Thoracic aorta (tissue), 2 donors: ENCODE results near the gene SKAP1. TPM values are rescaled to one million over a fixed set of nuclear protein-coding genes. Genes with fewer than 3 reads are reported as not detected.

Experiments used
- ATAC-seq: fragments of 150-250 bp; one replicate; pipeline ENCODE4 v1.8.0; 2017; ENCODE audit warnings: low read depth; ENCODE audit not compliant: insufficient number of reproducible peaks, low FRiP score
- DNase-seq: peaks from one replicate; pipeline ENCODE4 v3.0.0-alpha.2; 2020; ENCODE audit warnings: low spot score
- H3K27ac ChIP-seq, 2 donors: fragments of 200-600 bp; sonication (generic); 1 replicate in 1 of 2; 2 replicates in 1 of 2; pipeline ENCODE4 v1.5.1; 2016; ENCODE audit warnings: mild to moderate bottlenecking in 2 of 2, moderate library complexity in 2 of 2
- H3K27me3 ChIP-seq: fragments of 200-600 bp; sonication (generic); replicated peaks from 2 replicates; pipeline ENCODE4 v1.6.0; 2016; ENCODE audit warnings: mild to moderate bottlenecking; ENCODE audit not compliant: insufficient read depth
- H3K36me3 ChIP-seq: fragments of 200-600 bp; sonication (generic); one replicate; pipeline ENCODE4 v1.5.1; 2016
- H3K4me1 ChIP-seq, 2 donors: fragments of 200-600 bp; sonication (generic); 1 replicate in 1 of 2; 2 replicates in 1 of 2; pipeline versions ENCODE4 v1.5.1 to v1.6.0; 2016; ENCODE audit warnings: low read depth in 2 of 2, mild to moderate bottlenecking in 1 of 2; ENCODE audit not compliant: control insufficient read depth in 1 of 2
- H3K4me3 ChIP-seq: fragments of 200-600 bp; sonication (generic); 2 replicates; pipeline ENCODE4 v1.5.1; 2016; ENCODE audit warnings: mild to moderate bottlenecking
- H3K9me3 ChIP-seq: fragments of 200-600 bp; sonication (generic); 2 replicates; pipeline ENCODE4 v1.5.1; 2016
- total RNA-seq, 2 donors: library from RNA; depleted of rRNA; stranded (reverse); fragments of >200 nt; gene quantifications; one replicate each; pipeline versions ENCODE4 v1.1.0 to v1.2.3, GENCODE V29; 2016
- TF ChIP-seq, protein P1 (sequence below): fragments of 200-600 bp; sonication (generic); IDR thresholded peaks from one replicate; pipeline ENCODE4 v1.5.1; 2019; ENCODE audit warnings: antibody characterized with exemption

Gene SKAP1
- total RNA-seq, 2 donors from 2014 or later: 2.6 TPM; not detected in 1

DNA sequence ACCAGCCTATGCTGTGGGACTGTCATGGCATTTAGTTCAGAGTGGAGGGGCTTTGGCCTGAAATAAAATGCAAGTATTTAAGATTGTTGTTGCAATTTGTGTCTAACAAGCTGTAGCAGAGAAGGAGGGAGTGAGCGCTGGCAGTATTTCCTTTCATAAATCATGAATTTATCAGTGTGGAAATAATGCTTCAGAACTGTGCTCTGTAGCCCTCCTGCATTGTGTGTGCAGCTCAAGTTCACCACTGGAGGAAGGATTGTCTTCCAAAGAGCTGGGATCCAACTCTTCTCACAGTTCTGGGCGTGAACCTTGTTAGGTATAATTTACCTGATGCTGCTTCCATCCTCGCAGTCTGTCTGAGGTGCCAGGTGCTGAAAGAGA is 307.4 kb downstream of the SKAP1 start:
- ATAC-seq (no peak), DNase-seq (no peak)
- TF ChIP-seq, protein P1, sequence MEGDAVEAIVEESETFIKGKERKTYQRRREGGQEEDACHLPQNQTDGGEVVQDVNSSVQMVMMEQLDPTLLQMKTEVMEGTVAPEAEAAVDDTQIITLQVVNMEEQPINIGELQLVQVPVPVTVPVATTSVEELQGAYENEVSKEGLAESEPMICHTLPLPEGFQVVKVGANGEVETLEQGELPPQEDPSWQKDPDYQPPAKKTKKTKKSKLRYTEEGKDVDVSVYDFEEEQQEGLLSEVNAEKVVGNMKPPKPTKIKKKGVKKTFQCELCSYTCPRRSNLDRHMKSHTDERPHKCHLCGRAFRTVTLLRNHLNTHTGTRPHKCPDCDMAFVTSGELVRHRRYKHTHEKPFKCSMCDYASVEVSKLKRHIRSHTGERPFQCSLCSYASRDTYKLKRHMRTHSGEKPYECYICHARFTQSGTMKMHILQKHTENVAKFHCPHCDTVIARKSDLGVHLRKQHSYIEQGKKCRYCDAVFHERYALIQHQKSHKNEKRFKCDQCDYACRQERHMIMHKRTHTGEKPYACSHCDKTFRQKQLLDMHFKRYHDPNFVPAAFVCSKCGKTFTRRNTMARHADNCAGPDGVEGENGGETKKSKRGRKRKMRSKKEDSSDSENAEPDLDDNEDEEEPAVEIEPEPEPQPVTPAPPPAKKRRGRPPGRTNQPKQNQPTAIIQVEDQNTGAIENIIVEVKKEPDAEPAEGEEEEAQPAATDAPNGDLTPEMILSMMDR: no peak
- no peak overlapping the region for H3K27ac ChIP-seq
- H3K27me3 ChIP-seq: no peaks in the 10 kb centered on the region
- H3K4me3 ChIP-seq: no peak overlapping the region
- peaks cover 45% of the 10 kb centered on the region for H3K36me3 ChIP-seq
- H3K9me3 ChIP-seq: no peaks in the 10 kb centered on the region
- no peaks in the 10 kb centered on the region for H3K4me1 ChIP-seq

DNA sequence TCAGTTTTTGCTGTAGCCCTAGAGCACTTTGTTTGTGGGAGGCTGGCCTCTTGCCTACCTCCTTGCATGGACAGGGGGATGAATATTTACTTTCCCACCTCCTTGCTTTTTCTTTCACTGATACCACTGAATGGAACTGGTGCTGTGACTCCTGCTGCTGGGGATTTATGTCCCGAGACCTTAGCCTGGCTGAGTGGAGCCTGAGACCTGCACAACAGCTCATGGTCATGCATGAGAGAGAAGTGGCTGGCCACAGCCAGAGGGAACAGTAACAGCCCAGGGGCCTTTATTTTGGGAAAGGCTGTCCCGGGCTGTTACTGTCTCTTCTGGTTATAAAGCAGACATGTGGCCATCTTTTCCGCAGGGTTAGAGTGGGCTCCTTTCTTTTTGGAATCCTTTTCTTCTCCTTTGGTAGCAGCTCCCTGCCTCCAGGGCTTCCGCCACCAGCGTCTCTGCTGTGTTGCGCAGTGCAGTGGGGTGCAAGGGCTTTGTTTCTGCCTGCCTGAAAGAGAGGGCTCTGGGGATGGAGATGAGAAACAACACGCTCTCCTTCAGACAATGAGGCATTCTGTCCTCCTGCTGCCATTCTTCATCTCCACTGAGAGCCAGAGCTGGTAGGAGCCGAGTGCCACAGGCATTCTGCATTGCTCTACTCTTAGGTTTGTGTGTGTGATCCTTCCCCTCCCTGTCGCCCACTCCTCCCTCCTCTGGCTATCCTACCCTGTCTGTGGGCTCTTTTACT is 307.9 kb downstream of the SKAP1 start:
- Histone ChIP-seq H3K4me3 (no peak overlapping the region), H3K9me3 (no peaks in the 10 kb centered on the region), H3K4me1 (no peaks in the 10 kb centered on the region), H3K27me3 (no peaks in the 10 kb centered on the region), H3K36me3 (peaks cover 49% of the 10 kb centered on the region), H3K27ac (no peak overlapping the region)
- ATAC-seq: no peak
- TF ChIP-seq, protein P1: no peak
- DNase-seq: no peak

DNA sequence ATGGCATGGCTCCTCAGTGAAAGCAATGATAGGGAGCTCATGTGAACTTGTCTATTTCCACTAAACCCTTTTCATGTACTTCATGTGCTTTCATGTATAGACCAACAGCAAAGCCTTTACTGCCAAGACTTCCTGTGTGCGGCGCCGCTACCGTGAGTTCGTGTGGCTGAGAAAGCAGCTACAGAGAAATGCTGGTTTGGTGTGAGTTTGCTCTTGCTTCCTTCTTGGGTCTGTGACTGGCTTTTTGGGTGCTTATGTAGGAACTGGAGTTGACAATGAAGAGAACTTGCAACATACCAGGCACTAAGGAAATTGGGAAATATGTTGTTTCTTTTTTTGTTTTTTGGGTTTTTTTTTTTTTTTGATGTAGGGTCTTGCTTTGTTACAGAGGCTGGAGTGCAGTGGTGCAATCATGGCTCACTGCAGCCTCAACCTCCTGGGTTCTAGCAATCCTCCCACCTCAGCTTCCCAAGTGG is 316.8 kb downstream of the SKAP1 start:
- Histone ChIP-seq H3K4me1 (peaks cover 6 to 24% of the 10 kb centered on the region in 2 donors), H3K9me3 (no peaks in the 10 kb centered on the region), H3K4me3 (no peak overlapping the region), H3K36me3 (peaks cover 23% of the 10 kb centered on the region), H3K27me3 (no peaks in the 10 kb centered on the region), H3K27ac (no peak overlapping the region)
- TF ChIP-seq, protein P1: no peak
- DNase-seq (no peak), ATAC-seq (no peak)

DNA sequence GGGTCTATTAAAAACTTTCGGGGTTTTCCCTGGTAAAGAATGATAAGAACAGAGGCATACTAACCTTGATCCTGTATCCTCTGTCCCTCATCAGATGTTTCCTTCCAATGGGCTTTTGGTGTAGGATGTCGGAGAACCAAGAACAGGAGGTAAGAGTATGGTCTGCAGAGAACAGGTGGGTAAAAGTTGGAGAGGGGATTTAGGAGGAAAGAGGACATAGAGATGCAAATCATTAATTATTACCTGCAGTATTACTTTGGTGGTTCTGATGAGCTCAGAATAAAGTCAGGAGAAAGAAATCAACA is 318.1 kb downstream of the SKAP1 start:
- TF ChIP-seq, protein P1: no peak
- ATAC-seq (no peak), DNase-seq (no peak)
- H3K36me3 ChIP-seq: peaks cover 12% of the 10 kb centered on the region
- H3K4me1 ChIP-seq: peaks cover 6 to 28% of the 10 kb centered on the region in 2 donors
- no peak overlapping the region for H3K27ac ChIP-seq
- H3K27me3 ChIP-seq: no peaks in the 10 kb centered on the region
- H3K4me3 ChIP-seq: no peak overlapping the region
- H3K9me3 ChIP-seq: no peaks in the 10 kb centered on the region

DNA sequence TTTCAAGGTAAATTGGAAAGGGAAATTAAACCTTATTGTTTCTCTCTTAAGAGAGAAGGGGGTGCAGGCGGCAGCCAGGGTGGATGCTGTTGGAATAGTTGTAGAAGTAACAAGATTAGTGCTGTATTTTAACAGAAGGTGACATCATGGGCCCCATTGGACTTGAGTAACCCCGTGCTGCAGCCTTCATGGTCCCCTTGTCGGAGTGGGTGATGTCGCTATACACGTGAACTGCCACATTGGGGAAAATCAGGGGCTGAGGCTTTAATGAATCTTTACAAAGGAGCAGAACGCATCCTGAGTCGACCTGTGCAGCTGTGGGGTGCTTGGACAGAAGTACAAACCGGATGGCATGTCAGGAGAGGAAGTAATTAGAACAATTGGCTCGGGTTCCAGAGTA is 319.3 kb downstream of the SKAP1 start:
- no peak overlapping the region for H3K27ac ChIP-seq
- DNase-seq: no peak
- no peak for ATAC-seq
- no peak overlapping the region for H3K4me3 ChIP-seq
- H3K4me1 ChIP-seq: peaks cover 6 to 31% of the 10 kb centered on the region in 2 donors
- no peaks in the 10 kb centered on the region for H3K9me3 ChIP-seq
- peaks cover 4% of the 10 kb centered on the region for H3K36me3 ChIP-seq
- TF ChIP-seq, protein P1: no peak
- no peaks in the 10 kb centered on the region for H3K27me3 ChIP-seq
